ENCODE results near the gene COG5.

Gene COG5

DNA sequence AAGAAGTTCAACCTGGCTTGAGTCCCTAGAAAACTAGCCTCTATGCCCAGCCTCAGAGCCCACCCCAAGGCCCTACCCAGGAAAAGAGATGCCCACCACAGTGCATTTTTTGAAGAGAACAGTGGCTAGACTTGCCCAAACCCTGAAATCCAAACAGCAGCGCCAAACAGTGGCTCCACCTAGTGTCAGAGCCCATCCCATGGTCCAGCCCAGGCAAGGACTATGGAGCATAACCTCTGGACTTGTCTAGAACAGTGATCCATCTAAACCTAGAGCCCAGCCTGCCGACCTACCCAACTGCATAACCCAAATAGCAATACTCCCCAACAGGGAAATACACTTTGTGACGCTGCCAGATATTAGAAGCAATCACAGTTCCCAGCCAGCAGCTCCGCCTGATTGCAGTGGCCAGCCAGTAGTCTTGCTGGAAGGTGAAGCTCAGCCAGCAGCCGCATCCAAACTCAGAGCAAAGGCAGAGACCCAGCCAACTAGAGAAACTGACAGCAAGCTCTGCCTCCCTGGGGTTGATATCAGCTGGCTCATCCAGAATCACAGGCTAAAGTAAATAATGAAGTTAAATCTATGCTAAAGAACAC, 350.4 kb downstream of the COG5 start:
- no peak overlapping the region for H3K4me3 ChIP-seq (ENCODE audit: low read length)
- TF ChIP-seq, protein P1, sequence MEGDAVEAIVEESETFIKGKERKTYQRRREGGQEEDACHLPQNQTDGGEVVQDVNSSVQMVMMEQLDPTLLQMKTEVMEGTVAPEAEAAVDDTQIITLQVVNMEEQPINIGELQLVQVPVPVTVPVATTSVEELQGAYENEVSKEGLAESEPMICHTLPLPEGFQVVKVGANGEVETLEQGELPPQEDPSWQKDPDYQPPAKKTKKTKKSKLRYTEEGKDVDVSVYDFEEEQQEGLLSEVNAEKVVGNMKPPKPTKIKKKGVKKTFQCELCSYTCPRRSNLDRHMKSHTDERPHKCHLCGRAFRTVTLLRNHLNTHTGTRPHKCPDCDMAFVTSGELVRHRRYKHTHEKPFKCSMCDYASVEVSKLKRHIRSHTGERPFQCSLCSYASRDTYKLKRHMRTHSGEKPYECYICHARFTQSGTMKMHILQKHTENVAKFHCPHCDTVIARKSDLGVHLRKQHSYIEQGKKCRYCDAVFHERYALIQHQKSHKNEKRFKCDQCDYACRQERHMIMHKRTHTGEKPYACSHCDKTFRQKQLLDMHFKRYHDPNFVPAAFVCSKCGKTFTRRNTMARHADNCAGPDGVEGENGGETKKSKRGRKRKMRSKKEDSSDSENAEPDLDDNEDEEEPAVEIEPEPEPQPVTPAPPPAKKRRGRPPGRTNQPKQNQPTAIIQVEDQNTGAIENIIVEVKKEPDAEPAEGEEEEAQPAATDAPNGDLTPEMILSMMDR (conservative IDR thresholded peaks at IDR 0.05; ENCODE audit: low read length) = no peak
- DNase-seq (ENCODE audit: low read depth) = no peak

DNA sequence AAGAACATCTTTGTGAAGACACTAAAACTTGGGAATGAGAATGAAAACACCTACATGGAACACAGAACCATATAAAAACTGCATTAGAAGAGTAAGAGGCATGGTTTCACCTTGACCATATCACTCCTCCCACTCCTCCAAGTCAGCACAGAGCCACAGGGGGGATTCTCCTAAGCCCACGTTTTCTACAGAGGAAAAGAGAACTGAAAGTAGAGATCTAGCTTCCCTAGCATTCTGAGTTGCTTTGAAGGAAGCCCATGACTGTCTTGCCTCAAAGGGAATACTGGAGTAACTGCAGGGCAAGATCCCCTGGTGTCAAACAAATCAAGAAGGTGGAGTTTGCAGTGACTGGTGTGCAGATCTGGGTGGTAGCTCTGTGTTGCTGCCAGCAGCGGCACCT, 351.0 kb downstream of the COG5 start:
- no peak overlapping the region for H3K4me3 ChIP-seq (ENCODE audit: low read length)
- TF ChIP-seq, protein P1 (conservative IDR thresholded peaks at IDR 0.05; ENCODE audit: low read length) = no peak
- DNase-seq (ENCODE audit: low read depth) = no peak

DNA sequence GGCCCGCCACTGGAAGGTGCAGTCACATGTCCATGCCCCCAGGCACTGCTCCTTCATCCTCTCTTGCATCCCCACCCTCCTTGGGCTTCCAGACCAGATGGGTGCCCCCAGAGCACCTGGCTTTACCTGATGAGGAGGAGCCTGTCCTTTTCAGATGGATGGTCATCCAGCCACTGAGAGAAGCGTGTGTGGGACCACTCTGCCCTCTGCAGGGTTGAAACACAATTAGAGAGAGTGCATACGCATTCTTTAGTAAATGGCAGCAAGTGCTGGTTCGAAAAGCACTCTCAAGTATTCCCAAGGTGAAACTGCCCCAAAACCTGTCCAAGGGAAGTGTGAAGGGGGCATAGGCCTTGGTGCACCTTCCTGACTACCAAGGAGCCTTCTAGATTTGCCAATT, 353.3 kb downstream of the COG5 start:
- DNase-seq (ENCODE audit: low read depth) = no peak
- TF ChIP-seq, protein P1 (conservative IDR thresholded peaks at IDR 0.05; ENCODE audit: low read length) = no peak
- no peak overlapping the region for H3K4me3 ChIP-seq (ENCODE audit: low read length)

DNA sequence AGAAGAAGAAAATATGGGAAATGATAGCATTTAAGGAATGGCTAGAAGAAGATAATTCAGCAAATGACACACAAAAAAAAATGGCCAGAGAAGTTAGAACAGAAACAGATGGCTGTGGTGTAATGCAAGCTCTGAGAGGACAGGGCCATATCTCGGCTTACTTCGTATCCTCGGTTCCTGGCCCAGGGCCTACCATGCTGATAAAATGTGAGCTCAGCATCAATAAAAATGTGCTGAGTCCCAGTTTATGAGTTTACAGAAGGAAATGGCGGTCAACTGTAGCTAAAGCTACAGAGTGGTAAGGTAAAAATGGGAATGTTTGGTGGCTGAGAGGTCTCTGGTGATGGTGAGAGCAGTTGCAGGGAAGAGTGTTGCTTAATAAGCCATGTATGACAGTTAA, 354.2 kb downstream of the COG5 start:
- DNase-seq (ENCODE audit: low read depth) = no peak
- TF ChIP-seq, protein P1 (conservative IDR thresholded peaks at IDR 0.05; ENCODE audit: low read length) = no peak
- no peak overlapping the region for H3K4me3 ChIP-seq (ENCODE audit: low read length)

DNA sequence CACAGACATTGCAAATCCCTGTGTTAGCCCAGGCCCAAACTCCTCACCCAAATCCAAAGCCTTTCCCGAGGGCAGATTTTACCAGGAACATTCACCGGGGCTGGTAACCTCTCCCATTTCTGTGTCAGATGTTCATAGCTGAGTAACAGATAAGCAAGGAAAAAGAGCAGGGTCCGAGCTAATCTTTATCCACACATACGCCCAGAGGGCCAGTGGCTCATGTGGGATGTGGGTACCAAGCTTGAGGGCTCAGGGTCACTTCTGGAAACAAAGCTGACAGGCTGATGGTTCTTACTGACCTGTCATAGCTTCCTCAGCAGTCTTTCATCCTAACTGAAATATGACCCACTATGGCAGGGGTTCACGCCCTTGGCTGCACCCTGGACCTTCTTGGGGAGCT, 355.2 kb downstream of the COG5 start:
- DNase-seq (ENCODE audit: low read depth) = no peak
- TF ChIP-seq, protein P1 (conservative IDR thresholded peaks at IDR 0.05; ENCODE audit: low read length) = no peak
- no peak overlapping the region for H3K4me3 ChIP-seq (ENCODE audit: low read length)

DNA sequence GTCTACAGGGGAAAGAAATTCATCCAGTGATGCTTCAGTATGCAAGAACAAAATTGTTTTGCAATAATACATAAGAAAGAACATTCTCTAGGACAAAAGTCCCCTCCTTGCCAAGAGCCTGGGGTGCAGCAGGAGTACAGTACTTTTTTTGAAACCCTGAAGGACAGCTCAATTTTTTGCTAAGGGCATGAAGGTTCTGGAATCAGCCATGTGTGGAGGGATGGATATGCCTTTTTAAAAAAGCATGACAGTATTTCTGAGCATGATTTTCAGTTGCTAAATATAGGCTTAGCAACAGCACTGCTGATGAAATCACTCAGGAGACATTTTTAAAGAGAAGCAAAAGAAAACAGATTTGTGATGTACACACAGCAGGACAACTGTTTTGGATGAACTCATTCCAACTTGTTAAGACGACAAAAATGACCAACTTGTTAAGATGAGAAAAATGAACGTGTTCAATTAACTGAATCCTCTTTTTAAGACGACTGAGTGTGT, 355.6 kb downstream of the COG5 start:
- peak; percentile 45 for DNase-seq (ENCODE audit: low read depth)
- H3K4me3 ChIP-seq (ENCODE audit: low read length) = no peak overlapping the region
- TF ChIP-seq, protein P1 (conservative IDR thresholded peaks at IDR 0.05; ENCODE audit: low read length) = no peak

DNA sequence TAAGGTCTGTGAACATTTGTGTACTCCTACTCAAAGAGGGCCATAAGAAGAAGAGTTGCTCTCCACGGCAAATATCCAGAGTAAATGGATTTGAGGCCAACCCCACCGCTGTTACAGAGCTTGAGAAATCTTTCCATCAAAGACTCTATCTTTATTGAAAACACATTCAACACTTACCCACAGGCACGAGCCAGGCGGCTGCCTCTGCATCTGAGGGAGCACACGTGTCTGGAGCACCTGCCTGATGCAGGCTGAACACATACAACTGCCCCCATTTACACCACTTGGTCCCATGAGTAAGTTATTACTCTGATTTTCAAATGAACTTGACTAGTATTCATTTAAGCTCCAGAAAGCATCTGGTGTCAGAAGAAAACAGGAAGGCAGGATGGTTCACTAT, 356.3 kb downstream of the COG5 start:
- TF ChIP-seq, protein P1 (conservative IDR thresholded peaks at IDR 0.05; ENCODE audit: low read length) = no peak
- DNase-seq (ENCODE audit: low read depth) = no peak
- H3K4me3 ChIP-seq (ENCODE audit: low read length) = no peak overlapping the region
